ENCODE data around the gene DNAJC18.

DNAJC18 gene

DNA sequence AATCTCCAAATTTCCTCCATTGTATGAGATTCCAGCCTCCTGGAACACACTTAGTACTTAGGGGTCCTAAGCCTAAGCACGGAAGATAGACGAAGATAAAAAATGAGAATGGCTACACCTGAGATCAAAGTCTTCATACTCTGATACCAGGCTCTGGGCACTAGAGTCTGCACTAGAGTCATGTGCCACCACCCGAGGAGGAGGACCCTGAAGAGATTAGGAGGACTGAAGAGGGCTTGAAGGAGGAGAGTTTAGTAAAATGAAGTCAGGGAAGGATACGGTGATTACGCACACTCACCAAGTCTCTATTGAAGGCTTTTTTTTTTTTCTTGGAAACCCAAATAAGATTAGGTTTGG is 34.9 kb downstream of the DNAJC18 start:
- in situ Hi-C loops (cut with HindIII; ENCODE audit: low sequenced_read_pairs): no loop called here
- H3K4me3 ChIP-seq (ENCODE audit: low read depth, low read length): no peak overlapping the region
- TF ChIP-seq, protein P1, sequence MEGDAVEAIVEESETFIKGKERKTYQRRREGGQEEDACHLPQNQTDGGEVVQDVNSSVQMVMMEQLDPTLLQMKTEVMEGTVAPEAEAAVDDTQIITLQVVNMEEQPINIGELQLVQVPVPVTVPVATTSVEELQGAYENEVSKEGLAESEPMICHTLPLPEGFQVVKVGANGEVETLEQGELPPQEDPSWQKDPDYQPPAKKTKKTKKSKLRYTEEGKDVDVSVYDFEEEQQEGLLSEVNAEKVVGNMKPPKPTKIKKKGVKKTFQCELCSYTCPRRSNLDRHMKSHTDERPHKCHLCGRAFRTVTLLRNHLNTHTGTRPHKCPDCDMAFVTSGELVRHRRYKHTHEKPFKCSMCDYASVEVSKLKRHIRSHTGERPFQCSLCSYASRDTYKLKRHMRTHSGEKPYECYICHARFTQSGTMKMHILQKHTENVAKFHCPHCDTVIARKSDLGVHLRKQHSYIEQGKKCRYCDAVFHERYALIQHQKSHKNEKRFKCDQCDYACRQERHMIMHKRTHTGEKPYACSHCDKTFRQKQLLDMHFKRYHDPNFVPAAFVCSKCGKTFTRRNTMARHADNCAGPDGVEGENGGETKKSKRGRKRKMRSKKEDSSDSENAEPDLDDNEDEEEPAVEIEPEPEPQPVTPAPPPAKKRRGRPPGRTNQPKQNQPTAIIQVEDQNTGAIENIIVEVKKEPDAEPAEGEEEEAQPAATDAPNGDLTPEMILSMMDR (IDR thresholded peaks at IDR 0.05; ENCODE audit: low read depth, low read length, missing control alignments): no peak
- no peak for DNase-seq (ENCODE audit: low read depth)

DNA sequence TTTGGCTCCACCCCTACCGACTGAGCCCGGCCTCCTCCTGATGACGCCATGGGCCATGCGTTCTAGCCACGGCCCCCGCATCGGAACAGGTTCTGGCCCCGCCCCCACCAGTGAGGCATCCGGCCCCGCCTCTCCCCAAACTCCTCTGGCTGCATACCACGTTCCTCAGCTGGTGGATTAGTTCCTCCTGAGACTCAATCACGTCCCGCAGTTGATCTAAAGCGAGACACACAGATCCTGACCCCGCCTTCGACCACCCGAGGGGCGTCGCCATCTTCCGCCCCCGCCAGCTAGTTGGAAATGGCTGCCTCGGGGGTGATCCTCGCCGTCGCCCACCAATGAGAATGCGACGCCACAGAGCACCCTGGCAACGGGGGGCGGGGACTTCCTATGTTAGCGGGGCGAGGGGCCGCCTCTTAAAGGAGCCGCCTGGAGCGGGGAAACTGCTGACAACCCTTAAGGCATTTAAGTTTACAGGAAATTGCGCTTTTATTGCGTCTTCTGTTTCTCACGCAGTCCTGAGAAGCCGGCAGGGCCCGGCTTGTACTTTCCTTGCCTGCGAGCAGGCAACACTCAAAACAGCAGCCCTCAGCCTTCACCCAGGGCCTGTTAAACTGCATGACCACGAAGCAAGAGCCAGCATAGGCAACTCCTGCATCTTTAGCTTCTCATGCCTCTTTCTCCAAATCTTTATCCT is 35.4 kb downstream of the DNAJC18 start, which contains the start of gene SPATA24:
Gene SPATA24, minus strand, starts transcription at position 303 of the 697 bp plus-strand sequence. Its CDS starts 29 bp downstream, at position 274.
- peak; percentile 93 for DNase-seq (ENCODE audit: low read depth)
- TF ChIP-seq, protein P1 (IDR thresholded peaks at IDR 0.05; ENCODE audit: low read depth, low read length, missing control alignments): no peak
- H3K4me3 ChIP-seq (ENCODE audit: low read depth, low read length): peak within 1 kb of the TSS; percentile 54
- in situ Hi-C loops (cut with HindIII; ENCODE audit: low sequenced_read_pairs): no loop called here

GRCh38 chr5:139403418-139403786 is 35.9 kb downstream of the DNAJC18 start:
- TF ChIP-seq, protein P1 (IDR thresholded peaks at IDR 0.05; ENCODE audit: low read depth, low read length, missing control alignments): no peak
- DNase-seq (ENCODE audit: low read depth): no peak
- H3K4me3 ChIP-seq (ENCODE audit: low read depth, low read length): peak overlapping the region; percentile 54
- in situ Hi-C loops (cut with HindIII; ENCODE audit: low sequenced_read_pairs): no loop called here

- no peak overlapping the region for H3K4me3 ChIP-seq (ENCODE audit: low read depth, low read length)
Observed at GRCh38 chr5:139402561-139403158, 36.7 kb downstream of the DNAJC18 start.

GRCh38 chr5:139401546-139401945 is 37.8 kb downstream of the DNAJC18 start:
- no peak for DNase-seq (ENCODE audit: low read depth)
- H3K4me3 ChIP-seq (ENCODE audit: low read depth, low read length): no peak overlapping the region
- TF ChIP-seq, protein P1 (IDR thresholded peaks at IDR 0.05; ENCODE audit: low read depth, low read length, missing control alignments): no peak
- in situ Hi-C loops (cut with HindIII; ENCODE audit: low sequenced_read_pairs): no loop called here

More at GRCh38 chr5:139402561-139403158, 36.7 kb downstream of the DNAJC18 start:
- DNase-seq (ENCODE audit: low read depth): no peak
- TF ChIP-seq, protein P1 (IDR thresholded peaks at IDR 0.05; ENCODE audit: low read depth, low read length, missing control alignments): peak; percentile 35
- in situ Hi-C loops (cut with HindIII; ENCODE audit: low sequenced_read_pairs): no loop called here

GRCh38 chr5:139399501-139400121 is 39.7 kb downstream of the DNAJC18 start:
- in situ Hi-C loops (cut with HindIII; ENCODE audit: low sequenced_read_pairs): no loop called here
- H3K4me3 ChIP-seq (ENCODE audit: low read depth, low read length): no peak overlapping the region
- TF ChIP-seq, protein P1 (IDR thresholded peaks at IDR 0.05; ENCODE audit: low read depth, low read length, missing control alignments): no peak
- no peak for DNase-seq (ENCODE audit: low read depth)
